IPS DF 6.9 (cell line): ENCODE data around the gene BCO2.

Experiments
- DNase-seq: peaks from one replicate; pipeline ENCODE4 v3.0.0-alpha.2; 2013; ENCODE audit warnings: low read depth, low spot score
- H3K27ac ChIP-seq: one replicate; pipeline ENCODE4 v1.5.1; 2013; ENCODE audit warnings: low read length, control low read depth
- H3K27me3 ChIP-seq: 2 replicates; pipeline ENCODE4 v1.6.1; 2013; ENCODE audit warnings: mild to moderate bottlenecking, low read length; ENCODE audit not compliant: control insufficient read depth, insufficient read depth
- H3K36me3 ChIP-seq: 2 replicates; pipeline ENCODE4 v1.6.1; 2013; ENCODE audit warnings: low read length; ENCODE audit not compliant: control insufficient read depth, insufficient read depth
- H3K4me1 ChIP-seq: 2 replicates; pipeline ENCODE4 v1.6.1; 2013; ENCODE audit warnings: low read length; ENCODE audit not compliant: control insufficient read depth, insufficient read depth
- H3K4me3 ChIP-seq: 2 replicates; pipeline ENCODE4 v1.5.1; 2013; ENCODE audit warnings: mild to moderate bottlenecking, low read length
- H3K9me3 ChIP-seq: 2 replicates; pipeline ENCODE4 v1.6.1; 2013; ENCODE audit warnings: low read length, inconsistent platforms; ENCODE audit not compliant: control insufficient read depth, insufficient read depth
- WGBS: extraction: QIAGEN DNeasy Blood & Tissue Kit; methylation state at CpG from one replicate; pipeline ENCODE4 v1.1.7; 2013; ENCODE audit warnings: mixed read lengths, missing lambda C conversion rate; ENCODE audit not compliant: insufficient read length, insufficient coverage; 5-methylcytosine and 5-hydroxymethylcytosine counted together

BCO2 gene, protein sequence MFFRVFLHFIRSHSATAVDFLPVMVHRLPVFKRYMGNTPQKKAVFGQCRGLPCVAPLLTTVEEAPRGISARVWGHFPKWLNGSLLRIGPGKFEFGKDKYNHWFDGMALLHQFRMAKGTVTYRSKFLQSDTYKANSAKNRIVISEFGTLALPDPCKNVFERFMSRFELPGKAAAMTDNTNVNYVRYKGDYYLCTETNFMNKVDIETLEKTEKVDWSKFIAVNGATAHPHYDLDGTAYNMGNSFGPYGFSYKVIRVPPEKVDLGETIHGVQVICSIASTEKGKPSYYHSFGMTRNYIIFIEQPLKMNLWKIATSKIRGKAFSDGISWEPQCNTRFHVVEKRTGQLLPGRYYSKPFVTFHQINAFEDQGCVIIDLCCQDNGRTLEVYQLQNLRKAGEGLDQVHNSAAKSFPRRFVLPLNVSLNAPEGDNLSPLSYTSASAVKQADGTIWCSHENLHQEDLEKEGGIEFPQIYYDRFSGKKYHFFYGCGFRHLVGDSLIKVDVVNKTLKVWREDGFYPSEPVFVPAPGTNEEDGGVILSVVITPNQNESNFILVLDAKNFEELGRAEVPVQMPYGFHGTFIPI

DNA sequence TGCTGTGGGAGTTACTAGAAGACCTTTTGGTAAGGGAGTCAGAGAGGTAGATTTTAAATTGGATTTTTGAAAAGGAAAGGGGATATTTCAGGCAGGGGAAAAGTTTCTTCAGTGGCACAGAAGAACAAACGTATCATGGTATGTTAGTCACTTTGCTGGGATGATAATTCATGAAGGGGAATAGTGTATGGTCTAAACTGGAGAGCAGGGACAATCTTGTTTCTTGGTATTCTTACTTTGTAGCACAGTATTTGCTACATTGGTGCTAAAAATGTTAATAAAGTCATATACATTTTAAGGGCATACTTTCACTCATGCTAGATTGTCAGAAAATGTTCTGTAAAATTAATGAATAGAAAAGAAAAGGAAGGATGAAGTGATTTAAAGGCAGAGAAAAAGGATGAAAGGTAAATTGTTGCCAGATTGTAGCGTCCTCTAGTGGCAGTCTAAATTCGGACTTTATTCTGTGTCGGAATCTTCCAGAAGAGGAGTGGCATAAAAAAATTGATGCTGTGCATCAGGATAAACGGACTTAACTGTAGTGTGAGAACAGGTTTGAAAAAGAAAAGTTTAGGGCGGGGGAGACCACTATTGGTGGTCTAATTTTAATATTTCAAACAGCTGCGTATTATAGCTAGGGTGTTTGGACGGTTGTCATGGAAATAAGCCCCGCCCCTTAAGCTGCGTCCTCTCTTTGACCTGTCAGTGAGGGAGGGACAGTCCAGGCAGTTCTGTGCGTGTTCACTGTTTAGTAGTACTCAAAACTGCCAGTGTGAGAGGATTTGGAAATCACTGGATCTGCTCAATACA is at the start of gene BCO2:
Gene BCO2, plus strand, starts transcription at position 724 of the 810 bp plus-strand sequence. CDS start 90 bp downstream, outside the sequence.
- Histone ChIP-seq H3K36me3 (no peaks in the 10 kb centered on the region), H3K9me3 (no peaks in the 10 kb centered on the region), H3K4me3 (no peak within 1 kb of the TSS), H3K27me3 (no peaks in the 10 kb centered on the region), H3K27ac (no peak within 1 kb of the TSS), H3K4me1 (no peaks in the 10 kb centered on the region)
- no CpG with 5 or more reads among the region's 11 CpGs for WGBS
- DNase-seq, result peak; percentile 33

DNA sequence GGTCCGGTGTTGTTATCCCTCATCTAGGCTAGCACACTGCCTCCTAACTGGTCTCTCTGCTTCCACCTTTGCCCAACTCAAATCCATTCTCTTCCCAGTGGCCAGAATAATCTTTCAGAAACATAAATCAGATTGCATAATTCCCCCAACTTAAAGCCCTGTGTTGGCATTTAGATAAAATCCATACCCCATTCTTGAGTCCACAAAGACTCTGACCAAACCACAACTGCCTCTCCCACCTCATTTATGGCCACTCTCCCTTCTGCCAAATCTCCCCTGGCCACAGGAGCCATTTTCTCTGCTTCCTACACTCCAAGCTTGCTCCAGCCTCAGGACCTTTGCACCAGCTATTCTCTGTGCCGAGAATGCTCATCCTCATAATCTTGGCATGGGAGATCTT is 48.3 kb upstream of the BCO2 start:
- no CpG with 5 or more reads among the region's 2 CpGs for WGBS
- H3K4me1 ChIP-seq, result no peaks in the 10 kb centered on the region

GRCh38 chr11:112128483-112129121 is 46.7 kb upstream of the BCO2 start:
- Histone ChIP-seq H3K9me3 (peaks cover 1% of the 10 kb centered on the region; the same call in 1 of the 2 replicates), H3K27me3 (no peaks in the 10 kb centered on the region), H3K4me1 (no peaks in the 10 kb centered on the region), H3K4me3 (no peak overlapping the region), H3K36me3 (no peaks in the 10 kb centered on the region), H3K27ac (no peak overlapping the region)
- WGBS, result no CpG with 5 or more reads among the region's 3 CpGs
- DNase-seq, result no peak

More for the DNA sequence above, 48.3 kb upstream of the BCO2 start:
- no peaks in the 10 kb centered on the region for H3K9me3 ChIP-seq
- H3K36me3 ChIP-seq, result no peaks in the 10 kb centered on the region
- H3K4me3 ChIP-seq, result no peak overlapping the region
- no peaks in the 10 kb centered on the region for H3K27me3 ChIP-seq
- DNase-seq, result no peak
- H3K27ac ChIP-seq, result no peak overlapping the region

DNA sequence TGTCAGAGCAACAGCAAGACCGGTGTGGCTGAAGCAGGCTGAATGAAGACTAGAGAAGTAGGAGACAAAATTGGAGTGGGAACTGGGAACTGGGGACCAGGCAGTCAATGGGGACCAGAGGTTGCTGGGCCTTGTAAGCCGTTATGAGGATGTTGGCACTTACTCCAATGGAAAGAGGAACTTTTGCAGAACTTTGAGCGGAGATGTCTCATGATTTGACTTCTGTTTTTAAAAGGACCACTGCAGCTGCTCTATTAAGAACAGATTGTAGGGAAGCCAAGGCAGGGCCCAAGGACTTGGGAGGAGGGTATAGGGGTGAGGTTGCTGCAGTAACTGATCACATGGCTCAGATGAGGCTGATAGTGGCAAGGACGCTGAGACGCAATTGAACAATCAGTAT is 45.7 kb upstream of the BCO2 start:
- H3K9me3 ChIP-seq, result peaks cover 1% of the 10 kb centered on the region; the same call in 1 of the 2 replicates
- H3K4me3 ChIP-seq, result no peak overlapping the region
- no peaks in the 10 kb centered on the region for H3K36me3 ChIP-seq
- DNase-seq, result no peak
- H3K27me3 ChIP-seq, result no peaks in the 10 kb centered on the region
- no peaks in the 10 kb centered on the region for H3K4me1 ChIP-seq
- WGBS, result no CpG with 5 or more reads among the region's 5 CpGs
- no peak overlapping the region for H3K27ac ChIP-seq

GRCh38 chr11:112132737-112133136 is 42.6 kb upstream of the BCO2 start:
- DNase-seq, result no peak
- H3K4me1 ChIP-seq, result no peaks in the 10 kb centered on the region
- no CpG with 5 or more reads among the region's 2 CpGs for WGBS

GRCh38 chr11:112134473-112134872 is 40.8 kb upstream of the BCO2 start:
- Histone ChIP-seq H3K4me1 (no peaks in the 10 kb centered on the region), H3K36me3 (no peaks in the 10 kb centered on the region), H3K9me3 (peaks cover 1% of the 10 kb centered on the region; the same call in 1 of the 2 replicates), H3K27ac (no peak overlapping the region), H3K27me3 (no peaks in the 10 kb centered on the region), H3K4me3 (no peak overlapping the region)
- WGBS, result no CpG with 5 or more reads among the region's 4 CpGs
- no peak for DNase-seq

More at GRCh38 chr11:112132737-112133136, 42.6 kb upstream of the BCO2 start:
- Histone ChIP-seq H3K27me3 (no peaks in the 10 kb centered on the region), H3K36me3 (no peaks in the 10 kb centered on the region), H3K9me3 (peaks cover 1% of the 10 kb centered on the region; the same call in 1 of the 2 replicates), H3K27ac (no peak overlapping the region), H3K4me3 (no peak overlapping the region)

DNA sequence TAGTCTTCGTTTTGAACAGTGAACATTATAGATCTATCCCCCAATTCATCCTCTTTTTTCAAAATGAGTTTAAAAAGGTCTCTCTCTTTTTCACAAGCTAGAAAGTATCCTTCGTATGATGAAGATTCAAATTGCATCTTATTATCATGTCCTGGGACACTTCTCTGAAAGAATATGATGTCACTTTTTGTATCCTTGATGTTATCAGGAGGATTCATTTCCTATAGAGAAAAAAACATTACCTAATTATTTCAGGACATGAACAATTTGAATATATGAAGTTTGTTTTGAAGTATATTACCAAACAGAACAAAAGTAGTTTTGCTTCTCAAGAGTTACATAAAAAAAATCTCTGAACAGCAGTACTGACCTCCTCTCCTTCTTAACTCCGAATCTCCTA is 31.7 kb upstream of the BCO2 start:
- Histone ChIP-seq H3K4me1 (no peaks in the 10 kb centered on the region), H3K36me3 (no peaks in the 10 kb centered on the region), H3K4me3 (no peak overlapping the region), H3K27ac (no peak overlapping the region), H3K27me3 (no peaks in the 10 kb centered on the region), H3K9me3 (no peaks in the 10 kb centered on the region)
- no CpG with 5 or more reads among the region's 3 CpGs for WGBS
- no peak for DNase-seq

- H3K27ac ChIP-seq, result no peak overlapping the region
- H3K4me1 ChIP-seq, result no peaks in the 10 kb centered on the region
- DNase-seq, result no peak
- no peak overlapping the region for H3K4me3 ChIP-seq
- H3K36me3 ChIP-seq, result no peaks in the 10 kb centered on the region
- H3K9me3 ChIP-seq, result no peaks in the 10 kb centered on the region
- WGBS, result no CpG with 5 or more reads among the region's 5 CpGs
- H3K27me3 ChIP-seq, result no peaks in the 10 kb centered on the region
Observed at GRCh38 chr11:112150517-112150916, 24.8 kb upstream of the BCO2 start.

DNA sequence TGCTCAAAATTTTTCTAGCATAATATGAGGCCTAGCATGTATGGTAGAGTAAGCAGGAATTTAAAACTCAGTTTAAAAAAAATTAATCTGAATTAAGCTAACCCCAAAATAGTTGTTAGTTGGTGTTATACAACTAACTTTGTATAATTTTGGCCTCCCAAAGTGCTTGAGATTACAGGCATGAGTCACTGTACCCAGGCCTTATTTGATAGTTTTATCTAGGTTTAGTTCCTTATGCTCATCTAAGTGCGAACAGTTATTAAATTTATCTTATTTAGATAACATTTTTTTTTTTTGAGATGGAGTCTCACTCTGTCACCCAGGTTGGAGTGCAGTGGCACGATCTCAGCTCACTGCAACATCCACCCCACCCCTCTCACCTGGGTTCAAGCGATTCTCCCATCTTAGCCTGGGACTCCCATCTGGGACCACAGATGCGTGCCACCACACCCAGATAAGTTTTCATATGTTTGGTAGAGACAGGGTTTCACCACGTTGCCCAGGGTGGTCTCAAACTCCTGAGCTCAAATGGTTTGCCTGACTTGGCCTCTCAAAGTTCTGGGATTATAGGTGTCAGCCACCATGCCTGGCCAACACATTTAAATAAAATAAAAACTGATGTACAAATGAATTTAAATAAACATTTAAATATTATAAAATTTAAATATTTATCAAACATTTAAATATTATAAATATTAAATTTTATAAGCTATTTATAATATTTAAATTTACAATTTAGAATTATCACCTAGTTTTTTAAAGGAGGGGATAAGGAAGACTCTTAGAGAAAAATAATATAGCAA is 19.0 kb upstream of the BCO2 start:
- Histone ChIP-seq H3K27me3 (no peaks in the 10 kb centered on the region), H3K4me1 (no peaks in the 10 kb centered on the region), H3K36me3 (no peaks in the 10 kb centered on the region), H3K27ac (no peak overlapping the region), H3K9me3 (no peaks in the 10 kb centered on the region), H3K4me3 (no peak overlapping the region)
- no CpG with 5 or more reads among the region's 5 CpGs for WGBS
- DNase-seq, result no peak
